ENCODE data around the gene VPS45.
"Not testable (repeated sequence)": the region's sequence is repeated elsewhere in the genome, so short reads cannot be mapped to it uniquely, and the experiment has no call there.

Gene VPS45

GRCh38 chr1:150135400-150135799 is 67.8 kb downstream of the VPS45 start:
- DNase-seq: not testable (repeated sequence)

GRCh38 chr1:150138044-150138443 is 70.5 kb downstream of the VPS45 start:
- DNase-seq: no peak

DNA sequence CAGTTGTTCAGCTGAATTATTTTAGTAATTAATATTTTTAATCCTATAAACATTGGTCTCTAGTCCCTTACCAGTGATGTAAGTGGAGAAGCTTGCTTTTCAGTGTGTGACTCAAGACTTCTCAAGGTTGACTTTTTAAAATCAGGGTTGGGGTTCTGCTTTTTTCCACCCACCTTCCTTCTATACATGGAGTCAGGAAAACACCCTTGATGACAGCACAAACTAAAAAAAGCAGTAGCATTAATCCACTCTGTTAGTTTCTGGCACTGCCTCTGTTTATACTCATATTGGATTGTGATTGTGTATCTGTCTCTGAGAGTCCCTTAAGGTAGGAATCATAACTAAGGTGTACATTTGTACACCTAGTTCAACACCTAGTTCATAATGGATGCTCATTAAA is 73.9 kb downstream of the VPS45 start:
- DNase-seq: no peak

DNA sequence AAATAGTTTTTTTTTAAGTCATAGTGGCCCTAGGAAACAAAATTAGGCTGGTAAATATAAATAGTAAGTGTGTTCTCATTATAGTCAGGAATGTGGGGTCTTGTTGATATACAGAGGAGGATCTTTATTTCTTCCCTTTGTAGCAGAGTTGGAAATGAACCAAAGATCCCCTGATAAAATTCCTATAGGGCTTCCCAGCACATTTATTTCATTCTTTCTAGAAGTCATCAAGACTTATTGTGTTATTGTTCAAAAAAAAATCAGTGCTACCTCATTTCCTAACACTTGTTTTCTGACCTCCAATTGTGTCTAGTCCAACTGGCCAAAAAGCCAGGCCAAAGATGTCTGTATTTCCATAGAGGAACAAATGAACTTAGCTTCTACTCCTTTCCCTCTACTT is 74.5 kb downstream of the VPS45 start:
- DNase-seq: no peak

- DNase-seq: no peak
Measured at GRCh38 chr1:150144606-150145005, 77.0 kb downstream of the VPS45 start.

- not testable (repeated sequence) for DNase-seq
Measured at GRCh38 chr1:150146016-150146415, 78.4 kb downstream of the VPS45 start.

- no peak for DNase-seq
Measured at GRCh38 chr1:150146849-150147542, 79.4 kb downstream of the VPS45 start.

DNA sequence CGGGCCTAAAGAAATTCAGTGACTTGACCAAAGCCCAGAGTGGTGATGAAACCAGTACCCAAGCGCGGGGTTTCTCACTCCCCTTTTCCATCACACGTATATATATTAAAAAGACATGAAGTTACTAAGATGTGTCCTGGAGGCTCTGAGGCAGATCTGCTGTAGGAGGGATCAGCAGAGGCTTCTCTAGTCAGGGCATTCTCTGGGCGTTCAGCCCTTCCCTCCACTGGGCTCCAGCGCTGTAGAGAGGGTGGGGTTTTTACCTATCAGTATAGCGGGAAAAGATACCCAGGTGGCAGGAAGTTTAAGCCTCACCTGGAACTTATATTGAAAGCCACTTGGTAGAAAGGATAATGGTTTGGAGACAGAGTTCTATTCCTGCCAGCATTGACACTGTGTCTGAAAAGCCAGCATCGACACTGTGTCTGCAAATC is 81.3 kb downstream of the VPS45 start:
- no peak for DNase-seq

DNA sequence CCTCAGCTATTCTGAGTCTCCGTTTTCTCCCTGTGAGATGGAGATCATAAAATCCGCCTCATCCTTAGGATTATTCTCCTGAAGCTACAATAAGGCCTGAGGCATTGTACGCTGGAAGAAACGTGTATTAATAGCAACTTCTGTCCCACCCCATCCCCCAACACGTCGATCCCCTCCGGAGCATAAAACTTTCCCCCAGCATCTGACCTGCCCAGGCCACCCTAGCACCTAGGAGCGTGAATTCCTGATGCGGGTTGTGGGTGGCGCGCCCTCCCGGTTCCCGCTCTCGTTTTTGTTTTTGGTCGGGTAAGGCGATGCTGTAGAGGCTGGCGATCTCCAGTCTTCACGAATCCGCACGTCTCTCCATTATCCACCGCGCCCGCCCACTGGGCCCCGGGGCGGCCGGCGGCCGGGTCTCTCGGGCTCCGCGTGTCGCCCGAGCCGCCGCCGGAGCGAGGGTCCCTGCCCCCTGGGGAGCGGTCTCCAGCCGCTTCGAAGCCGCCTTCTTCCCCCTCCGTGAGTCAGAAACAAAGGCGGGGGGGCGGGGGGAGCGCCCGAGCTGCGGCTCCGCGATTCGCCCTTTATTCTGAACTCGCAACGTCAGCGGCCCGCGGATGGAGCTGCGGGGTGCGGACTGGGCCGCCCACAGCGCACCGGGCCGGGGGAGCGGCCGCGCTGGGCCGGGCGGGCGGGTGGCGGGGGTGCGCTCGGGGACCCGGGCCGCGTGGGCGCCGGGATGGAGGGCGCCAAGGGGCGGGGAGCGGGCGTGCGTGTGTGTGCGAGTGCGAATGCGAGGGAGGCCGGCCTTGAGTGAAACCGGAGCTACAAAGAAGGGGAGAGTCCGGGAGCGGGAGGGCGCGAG is 81.9 kb downstream of the VPS45 start, which contains the start of gene PLEKHO1:
PLEKHO1 (plus strand) TSS at position 646 of the 862 bp plus-strand sequence. CDS start 342 bp downstream, outside the sequence.
- DNase-seq: no peak

DNA sequence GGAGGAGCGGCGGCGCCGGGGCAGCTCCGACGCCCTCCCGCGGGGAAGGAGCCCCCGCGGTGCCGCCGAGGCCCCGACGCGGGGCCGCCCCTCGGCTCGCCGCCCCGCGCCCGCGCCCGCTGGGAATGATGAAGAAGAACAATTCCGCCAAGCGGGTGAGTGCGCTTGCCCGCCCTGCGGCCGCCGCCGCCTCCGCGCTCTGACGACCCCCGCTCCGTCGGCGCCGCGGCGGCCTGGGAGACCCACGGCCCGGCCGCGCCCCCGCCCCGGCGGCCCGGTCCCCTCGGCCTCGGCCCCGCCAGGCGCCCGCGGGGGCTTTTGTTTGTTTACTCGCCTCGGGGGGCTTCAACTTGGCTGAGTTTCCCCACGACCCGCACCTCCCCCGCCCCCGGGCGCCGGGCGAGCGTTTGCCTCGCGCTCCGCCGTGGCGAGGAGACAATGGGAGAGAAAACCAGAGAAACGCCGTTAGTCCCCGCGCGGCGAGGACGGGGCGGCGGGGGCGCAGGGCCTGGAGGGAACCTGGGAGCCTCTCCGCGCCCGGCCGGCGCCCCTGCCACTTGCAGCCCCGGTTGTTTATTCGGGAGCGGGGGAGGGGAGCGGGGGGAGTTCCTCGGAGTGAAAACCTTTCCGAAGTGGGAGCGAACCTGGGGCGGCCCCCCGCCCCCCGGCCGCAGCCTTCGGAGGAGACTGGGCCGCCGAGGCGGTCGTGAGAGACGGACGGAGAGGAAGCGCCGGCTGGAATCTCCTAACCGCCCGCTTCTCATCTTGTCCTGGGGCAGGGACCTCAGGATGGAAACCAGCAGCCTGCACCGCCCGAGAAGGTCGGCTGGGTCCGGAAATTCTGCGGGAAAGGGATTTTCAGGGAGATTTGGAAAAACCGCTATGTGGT is 82.8 kb downstream of the VPS45 start:
- DNase-seq: no peak

GRCh38 chr1:150151291-150152181 is 84.0 kb downstream of the VPS45 start:
- no peak for DNase-seq

- DNase-seq: no peak
Measured at GRCh38 chr1:150152182-150152536, 84.6 kb downstream of the VPS45 start.

GRCh38 chr1:150152772-150153456 is 85.3 kb downstream of the VPS45 start:
- no peak for DNase-seq

DNA sequence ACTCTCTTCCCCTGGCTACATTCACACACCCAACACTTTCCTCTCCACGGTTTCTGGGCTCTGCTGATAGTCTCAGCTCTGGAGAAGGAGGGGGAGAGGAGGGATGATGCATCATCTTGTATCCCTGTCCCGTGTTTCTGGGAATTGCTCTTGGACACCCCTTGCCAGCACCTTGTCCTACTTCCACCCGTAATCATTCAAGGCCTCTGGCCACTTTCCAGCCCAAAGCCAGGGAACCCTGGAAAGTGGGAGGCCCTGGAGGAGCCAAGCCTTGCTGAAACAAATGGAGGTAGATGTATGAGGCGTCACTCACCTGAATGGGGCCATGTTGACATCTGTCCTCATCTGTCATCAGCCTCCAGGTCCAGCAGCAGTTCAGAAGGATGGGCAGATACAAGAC is 86.6 kb downstream of the VPS45 start:
- no peak for DNase-seq

DNA sequence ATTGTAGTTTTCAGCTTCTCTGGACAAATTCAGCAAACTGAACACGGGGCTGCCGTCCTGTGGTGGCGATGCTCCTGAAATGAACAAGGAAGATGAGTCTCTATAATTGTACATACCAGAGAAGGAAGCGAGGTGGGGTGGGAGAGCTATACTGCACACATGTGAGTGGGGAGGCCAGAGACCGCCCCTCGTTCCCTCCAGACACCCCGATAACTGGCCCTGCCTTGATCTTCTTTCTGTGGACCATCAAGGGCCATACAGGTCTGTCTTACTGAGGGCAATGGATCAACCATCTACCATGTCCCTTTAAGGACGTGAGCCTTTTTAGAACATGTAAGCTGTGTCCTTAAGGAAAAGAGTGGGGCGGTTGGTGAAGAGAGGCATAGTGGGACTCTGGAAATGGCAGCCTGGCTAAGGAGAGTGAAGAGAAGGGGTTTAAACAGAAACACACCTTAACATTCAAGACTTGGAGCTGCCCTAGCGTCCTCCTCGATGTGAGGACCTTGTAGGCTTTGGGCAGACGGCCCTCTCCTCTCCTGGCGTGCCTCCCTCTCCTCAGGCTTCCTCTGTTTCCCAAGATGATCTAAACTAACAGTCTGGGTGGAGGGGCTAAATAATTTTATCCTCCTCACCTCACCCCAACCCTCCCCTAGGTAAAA is 88.0 kb downstream of the VPS45 start:
- no peak for DNase-seq

- no peak for DNase-seq
Measured at GRCh38 chr1:150156868-150157603, 89.5 kb downstream of the VPS45 start.

GRCh38 chr1:150159550-150159949 is 92.0 kb downstream of the VPS45 start:
- DNase-seq: peak; percentile 42

- DNase-seq: no peak
Measured at GRCh38 chr1:150160964-150161621, 93.5 kb downstream of the VPS45 start.

DNA sequence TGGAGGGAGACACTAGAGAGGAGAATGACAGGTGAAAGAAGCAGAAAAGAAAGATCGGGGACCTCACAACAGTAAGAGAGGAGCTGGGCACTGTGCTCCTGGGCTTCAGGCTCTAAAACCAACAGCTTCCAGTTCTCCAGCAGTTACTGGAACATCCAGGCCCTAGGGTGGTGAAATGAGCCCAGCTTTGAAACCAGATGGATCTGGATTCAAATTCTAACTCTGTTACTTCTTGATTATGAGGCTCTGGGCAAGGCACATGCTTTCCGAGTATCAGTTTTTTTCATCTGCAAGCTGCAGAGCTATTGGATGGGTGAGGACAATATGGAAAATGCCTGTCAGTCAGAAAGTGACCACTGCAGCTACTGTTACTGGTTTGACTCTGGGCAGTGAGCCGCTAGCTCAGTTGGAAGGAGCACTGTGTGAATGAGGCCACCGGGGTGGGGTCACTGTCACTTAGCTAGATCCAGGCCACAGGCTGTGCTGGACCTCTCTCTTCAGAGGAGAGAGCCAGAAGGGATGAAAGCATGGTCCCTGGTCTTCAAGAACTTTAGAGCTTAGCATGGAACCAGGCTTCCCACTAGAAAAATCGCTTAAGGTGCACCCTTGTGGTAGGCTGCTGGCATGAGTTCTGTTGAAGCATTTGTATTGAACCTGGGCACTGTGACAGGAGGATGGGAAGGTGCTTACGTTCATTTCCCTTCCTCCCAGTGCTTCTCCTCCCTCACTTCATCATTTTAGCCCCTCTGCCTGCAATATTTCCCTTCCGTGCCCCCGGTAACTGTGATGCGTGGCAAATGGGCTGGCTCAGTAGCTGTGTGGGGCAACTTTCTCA is 94.4 kb downstream of the VPS45 start:
- DNase-seq: no peak

Data from SIG-M5 (cell line).